ENCODE data around the gene FRMD4A. TPM values are rescaled to one million over a fixed set of nuclear protein-coding genes. Genes with fewer than 3 reads are reported as not detected.

The FRMD4A gene
- 82.2 TPM for polyA plus RNA-seq (2013, experiment 1 of 2; ENCODE audit: insufficient read length)
- polyA plus RNA-seq (2013, experiment 2 of 2; ENCODE audit: insufficient read length) = 79.7 TPM

GRCh38 chr10:14330388-14331061 is at the start of gene FRMD4A:
Gene FRMD4A (minus strand): TSS chr10:14330924.
- no peak for DNase-seq

DNA sequence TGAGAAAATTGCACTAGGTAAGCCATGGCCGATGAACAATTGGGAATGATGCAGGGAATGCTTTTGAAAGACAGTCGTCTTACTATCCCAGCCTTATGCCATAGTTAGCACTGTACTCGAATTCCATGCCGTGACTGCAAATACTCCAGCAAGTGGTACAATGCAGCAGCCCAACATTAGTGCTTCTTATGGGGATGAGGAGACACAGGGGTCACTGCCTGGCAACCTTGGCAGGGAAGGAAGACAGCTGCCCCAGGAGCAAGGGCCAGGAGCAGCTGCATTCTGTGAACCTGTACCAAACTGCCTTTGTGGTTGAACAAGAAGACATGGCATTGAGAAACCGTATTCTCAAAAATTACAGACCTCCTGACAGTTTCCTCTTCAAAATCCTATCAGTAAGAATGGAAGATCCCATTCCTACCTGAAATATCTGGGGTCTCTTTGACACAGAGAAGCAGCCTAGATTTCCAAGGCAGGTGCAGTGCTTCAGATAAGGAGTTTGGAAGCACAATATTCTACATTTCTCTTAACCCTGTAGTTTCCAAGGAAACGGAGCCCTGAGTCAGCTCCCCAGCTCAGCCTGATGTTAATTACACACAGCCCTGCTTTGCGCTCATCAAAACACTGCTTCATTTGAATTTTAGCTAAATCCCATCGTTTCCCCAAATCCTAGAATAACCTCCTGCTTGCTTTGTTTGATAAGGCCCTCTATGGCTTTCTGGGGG is 49.0 kb upstream of the FRMD4A start:
- no peak for DNase-seq

DNA sequence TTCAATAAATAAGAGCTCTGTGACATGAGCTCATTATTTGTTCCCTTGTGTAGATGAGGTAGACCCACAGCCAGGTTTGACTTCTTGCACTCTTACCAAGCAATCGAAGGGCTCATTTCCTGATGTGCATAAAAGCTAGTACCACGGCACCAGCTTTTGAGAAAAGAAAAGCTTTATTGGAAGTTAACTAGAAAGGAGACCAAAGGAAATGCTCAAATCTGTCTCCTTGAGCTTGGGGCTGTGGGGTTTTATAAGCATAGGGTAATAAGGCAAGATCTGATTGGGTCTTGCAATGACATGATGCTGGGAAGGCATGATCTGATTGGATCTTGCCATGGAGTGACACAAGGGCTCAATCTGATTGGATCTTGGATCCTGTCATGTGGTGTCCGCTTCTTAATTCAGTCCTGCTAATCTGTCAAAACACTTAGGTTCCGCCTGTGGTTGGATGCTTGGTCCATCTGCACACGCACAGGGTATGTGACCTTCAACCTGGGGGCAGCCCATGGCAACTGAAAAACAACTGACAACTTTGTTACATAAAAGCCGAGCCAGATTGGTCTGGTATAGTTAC is 47.8 kb upstream of the FRMD4A start:
- DNase-seq = no peak

- DNase-seq = no peak
These were observed 47.0 kb upstream of the FRMD4A start for GRCh38 chr10:14377591-14378175.

DNA sequence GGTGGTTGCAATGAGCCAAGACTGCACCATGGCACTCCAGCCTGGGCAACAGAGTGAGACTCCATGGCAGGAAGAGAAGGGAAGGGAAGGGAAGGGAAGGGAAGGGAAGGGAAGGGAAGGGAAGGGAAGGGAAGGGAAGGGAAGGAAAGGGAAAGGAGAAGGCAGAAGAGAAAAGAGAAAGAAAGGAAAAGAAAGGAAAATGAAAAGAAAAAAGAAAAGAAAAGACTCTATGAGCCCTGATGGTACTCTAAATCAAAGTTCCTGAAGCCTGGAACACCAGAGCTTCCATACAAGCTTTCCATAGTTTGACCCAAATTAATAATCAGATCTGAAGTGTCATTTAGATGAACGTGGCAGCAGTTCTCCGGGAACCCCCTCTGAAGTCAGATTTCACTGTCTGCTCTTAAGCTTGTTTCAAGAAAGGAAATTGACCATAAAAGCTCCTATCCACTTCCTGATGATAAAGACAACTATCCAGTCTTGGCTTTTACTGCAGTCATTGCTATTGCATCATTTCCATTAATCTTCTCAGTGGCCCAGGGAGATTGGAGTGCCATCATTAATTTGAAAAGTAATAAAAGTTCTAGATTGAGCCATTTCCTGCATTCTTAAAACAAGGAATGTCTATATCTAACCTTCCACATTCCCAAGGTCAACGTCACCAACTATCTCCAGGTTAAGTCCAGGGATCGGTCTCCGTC is 44.2 kb upstream of the FRMD4A start:
- peak; percentile 38 for DNase-seq

DNA sequence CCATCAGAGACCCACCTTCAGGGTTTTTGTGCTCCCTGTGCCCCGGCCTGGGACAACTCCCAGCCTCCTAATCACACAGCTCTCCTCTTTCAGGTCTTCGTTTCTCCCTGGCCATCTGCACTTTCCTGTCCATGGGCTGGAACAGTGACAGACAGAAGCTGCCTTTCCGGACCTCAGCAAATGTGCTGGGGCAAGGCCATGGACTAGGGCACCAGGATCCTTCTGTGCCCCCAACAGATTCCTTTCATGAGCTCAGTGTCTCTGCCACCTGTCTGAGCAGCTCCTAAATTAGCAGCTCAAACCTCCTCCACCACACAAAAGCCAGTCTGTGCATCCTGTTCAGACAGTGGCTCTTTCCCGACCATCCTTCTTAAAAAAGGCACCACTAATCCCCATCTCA is 41.9 kb upstream of the FRMD4A start:
- no peak for DNase-seq

GRCh38 chr10:14371581-14371980 is 40.9 kb upstream of the FRMD4A start:
- DNase-seq = no peak

DNA sequence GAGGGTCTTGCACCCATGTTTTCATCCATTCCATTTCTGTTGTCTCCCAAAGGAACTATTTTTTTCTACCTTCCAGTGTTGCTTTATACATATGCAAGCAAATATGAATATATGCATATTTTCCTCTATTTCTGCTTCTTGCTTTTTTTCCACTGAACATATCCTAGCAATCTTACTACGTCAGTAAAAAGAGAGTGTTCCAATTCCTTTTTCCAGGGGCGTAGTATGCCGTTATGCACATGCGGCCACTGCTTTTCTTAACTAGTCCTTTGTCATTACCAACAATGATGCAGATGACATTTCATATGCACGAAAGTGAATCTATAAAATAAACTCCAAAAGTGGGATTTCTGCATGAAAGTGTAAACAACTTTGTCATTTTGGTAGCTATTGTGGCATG is 40.2 kb upstream of the FRMD4A start:
- no peak for DNase-seq

- no peak for DNase-seq
These were observed 39.2 kb upstream of the FRMD4A start for GRCh38 chr10:14369906-14370305.

DNA sequence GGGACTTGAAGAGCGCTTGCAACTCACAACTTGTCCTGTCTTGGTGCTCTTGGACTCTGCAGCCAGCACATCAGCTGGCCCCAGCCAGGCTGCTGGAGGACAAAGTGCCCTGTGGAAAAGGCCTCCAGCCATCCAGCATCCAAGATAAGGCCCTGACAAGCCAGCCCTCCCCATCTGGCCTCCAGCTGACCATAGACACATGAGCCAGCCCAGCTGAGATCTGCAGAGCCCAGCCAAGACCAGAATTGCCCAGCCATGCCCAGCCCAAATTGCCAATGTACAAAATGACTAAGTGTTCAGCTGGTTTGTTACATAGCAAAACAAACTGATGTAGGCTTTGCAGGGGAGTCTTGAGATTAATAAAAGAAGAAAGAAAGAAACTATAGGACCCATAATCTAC is 36.0 kb upstream of the FRMD4A start:
- DNase-seq = no peak

- no peak for DNase-seq
These were observed 34.5 kb upstream of the FRMD4A start for GRCh38 chr10:14365266-14365665.

DNA sequence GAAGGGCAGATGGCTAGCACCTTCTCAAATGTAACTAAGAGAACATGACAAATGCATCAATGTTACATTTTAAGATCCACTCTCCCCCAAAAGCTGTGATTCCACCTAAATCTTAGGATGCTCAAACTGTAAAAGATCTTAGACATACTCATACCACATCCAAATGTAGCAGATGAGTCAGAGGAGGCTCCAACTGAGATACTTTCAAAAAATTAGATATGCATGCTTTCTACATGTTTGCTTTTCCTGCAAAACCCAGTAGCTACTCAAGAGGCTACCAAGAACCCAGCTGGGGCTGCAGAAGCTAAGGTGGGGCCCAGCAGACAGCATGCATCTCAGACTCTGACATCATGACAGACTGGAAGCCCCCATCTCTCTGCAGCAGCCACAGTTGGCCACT is 31.4 kb upstream of the FRMD4A start:
- DNase-seq = peak; percentile 28

DNA sequence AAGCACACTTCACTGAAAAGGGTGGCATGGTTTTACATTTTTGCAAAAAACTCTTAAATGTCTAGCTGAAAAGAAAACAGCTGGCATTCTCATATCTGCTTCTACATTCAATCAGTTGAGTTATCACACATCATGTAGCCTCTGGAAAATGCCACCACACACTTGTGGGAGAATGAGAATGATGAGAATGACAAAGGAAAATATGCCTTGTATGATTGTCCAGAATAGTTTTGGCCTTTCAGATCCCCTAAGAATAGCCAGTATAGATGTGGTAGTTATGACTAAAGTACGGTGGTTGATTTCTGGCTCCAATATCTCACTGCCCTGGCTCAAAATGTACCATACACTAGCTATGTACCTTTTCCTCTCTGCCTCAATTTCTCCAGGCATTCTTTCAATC is 30.2 kb upstream of the FRMD4A start:
- no peak for DNase-seq

DNA sequence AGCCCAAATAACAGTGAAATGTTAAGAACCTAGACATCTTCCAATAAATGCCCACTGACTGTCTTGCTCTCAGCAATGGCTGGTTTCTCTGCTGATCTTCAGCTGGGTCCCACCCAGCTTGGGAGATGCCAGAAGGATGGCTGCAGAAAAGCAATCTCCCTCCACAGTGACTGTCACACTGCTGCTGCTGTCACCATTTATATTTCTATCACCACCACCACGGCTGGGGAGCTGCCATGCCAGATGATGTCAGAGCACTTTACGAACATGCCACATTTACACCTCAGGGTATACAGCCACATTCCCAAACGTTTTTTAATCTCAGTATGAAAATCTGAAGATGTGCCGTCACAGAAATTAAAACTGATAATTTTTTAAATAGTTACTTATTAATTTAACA is 29.8 kb upstream of the FRMD4A start:
- no peak for DNase-seq

- no peak for DNase-seq
These were observed 28.3 kb upstream of the FRMD4A start for GRCh38 chr10:14358886-14359573.

- DNase-seq = peak; percentile 39
These were observed 26.2 kb upstream of the FRMD4A start for GRCh38 chr10:14356921-14357320.

DNA sequence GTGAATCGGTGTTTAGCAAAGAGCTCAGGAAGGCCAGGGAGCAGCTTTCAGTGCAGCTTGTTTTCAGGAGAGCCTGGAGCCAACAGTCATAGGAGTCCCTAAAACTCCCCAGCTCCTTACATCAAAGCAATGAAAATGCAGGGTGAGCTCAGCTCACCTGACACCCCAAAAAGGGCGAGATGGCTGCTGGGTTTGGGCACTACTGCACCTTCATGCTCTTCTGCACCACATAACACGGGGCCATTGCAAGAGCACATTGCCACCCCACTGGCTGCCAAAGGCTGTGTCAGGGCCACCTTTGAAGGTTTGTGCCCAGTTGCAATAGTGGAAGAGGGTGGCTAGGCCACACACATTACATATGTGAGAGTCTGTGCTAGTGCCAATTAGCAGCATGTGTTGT is 25.0 kb upstream of the FRMD4A start:
- no peak for DNase-seq

- no peak for DNase-seq
These were observed 22.7 kb upstream of the FRMD4A start for GRCh38 chr10:14353291-14353913.

DNA sequence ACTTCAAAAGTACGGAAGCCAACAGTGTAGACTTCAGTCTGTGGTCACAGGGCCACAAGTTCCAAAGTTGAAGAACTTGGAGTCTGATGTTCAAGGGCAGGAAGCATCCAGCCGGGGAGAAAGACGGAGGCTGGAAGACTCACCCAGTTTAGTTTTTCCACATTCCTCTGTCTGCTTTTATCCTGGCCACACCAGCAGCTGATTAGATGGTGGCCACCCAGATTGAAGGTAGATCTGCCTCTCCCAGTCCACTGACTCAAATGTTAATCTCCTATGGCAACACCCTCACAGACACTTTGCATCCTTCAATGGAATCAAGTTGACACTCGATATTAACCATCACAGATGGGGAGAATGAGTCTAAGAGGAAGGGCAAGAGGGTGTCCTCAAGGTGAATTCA is 19.3 kb upstream of the FRMD4A start:
- no peak for DNase-seq

GRCh38 chr10:14349081-14349480 is 18.4 kb upstream of the FRMD4A start:
- DNase-seq = no peak

DNA sequence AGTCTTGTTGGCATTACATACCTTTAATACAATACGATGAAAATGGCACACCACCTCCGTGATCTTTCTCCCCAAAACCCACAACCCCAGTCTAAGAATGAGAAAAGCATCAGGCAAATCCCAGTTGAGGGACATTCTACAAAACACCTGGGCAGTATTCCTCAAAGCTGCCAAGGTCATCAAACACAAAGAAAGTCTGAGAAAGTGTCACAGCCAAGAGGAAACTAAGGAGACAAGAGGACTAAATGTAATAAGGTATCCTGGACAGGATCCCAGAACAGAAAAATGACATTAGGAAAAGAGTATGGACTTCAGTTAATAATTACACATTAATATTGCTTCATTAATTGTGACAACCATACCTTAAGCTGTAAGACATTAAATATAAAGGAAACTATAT is 14.5 kb upstream of the FRMD4A start:
- no peak for DNase-seq

Data from fibroblast of skin of abdomen (primary cell).